T-helper 17 cell (primary cell): Measurements from ENCODE around the gene DDX56. TPM values are rescaled to one million over a fixed set of nuclear protein-coding genes. Genes with fewer than 3 reads are reported as not detected.

Source experiments
- ATAC-seq: fragments of 150-1000 bp; cut with Tn5 transposase; 2 replicates; pipeline ENCODE4 v1.10.0; 2021; ENCODE audit warnings: mild to moderate bottlenecking, moderate library complexity
- DNase-seq, 3 donors: peaks; one replicate each; pipeline versions ENCODE4 v3.0.0 to v3.0.0-alpha.2; 2020 to 2021
- H3K9me3 ChIP-seq: one replicate; pipeline ENCODE4 v1.7.0; 2013; ENCODE audit warnings: low read length, mild to moderate bottlenecking; ENCODE audit not compliant: control insufficient read depth, poor library complexity, severe bottlenecking
- H3K27ac Mint-ChIP-seq: one replicate; pipeline ENCODE4 v1.8.0; 2022; ENCODE audit warnings: mild to moderate bottlenecking, moderate library complexity, mixed read lengths
- H3K27me3 Mint-ChIP-seq: one replicate; pipeline ENCODE4 v1.8.0; 2022; ENCODE audit warnings: mixed read lengths
- H3K36me3 Mint-ChIP-seq: one replicate; pipeline ENCODE4 v1.8.0; 2022; ENCODE audit warnings: low read depth, mixed read lengths
- H3K4me1 Mint-ChIP-seq: one replicate; pipeline ENCODE4 v1.8.0; 2022; ENCODE audit warnings: mild to moderate bottlenecking, mixed read lengths
- H3K4me3 Mint-ChIP-seq: one replicate; pipeline ENCODE4 v1.8.0; 2022; ENCODE audit warnings: mild to moderate bottlenecking, moderate library complexity, mixed read lengths
- total RNA-seq, 4 donors: library from RNA in 2 of 4; stranded (reverse) in 2 of 4; gene quantifications; one replicate each; pipeline ENCODE4 v1.2.3 and lab custom pipeline; 2022 to 2026

DDX56 gene
- total RNA-seq, 2 donors from 2014 or later, result 95.7 to 101 TPM

GRCh38 chr7:44534087-44534486, 39.6 kb downstream of the DDX56 start:
- Mint-ChIP-seq H3K4me3 (no peak overlapping the region), H3K36me3 (no peaks in the 10 kb centered on the region), H3K27ac (no peak overlapping the region), H3K27me3 (no peaks in the 10 kb centered on the region), H3K4me1 (peaks cover 8% of the 10 kb centered on the region)
- no peak for ATAC-seq
- no peaks in the 10 kb centered on the region for H3K9me3 ChIP-seq
- DNase-seq, result no peak

GRCh38 chr7:44533301-44534055, 40.2 kb downstream of the DDX56 start:
- ATAC-seq (no peak), DNase-seq (no peak)
- H3K4me1 Mint-ChIP-seq, result peaks cover 8% of the 10 kb centered on the region
- no peak overlapping the region for H3K27ac Mint-ChIP-seq
- no peaks in the 10 kb centered on the region for H3K36me3 Mint-ChIP-seq
- H3K9me3 ChIP-seq, result no peaks in the 10 kb centered on the region
- H3K4me3 Mint-ChIP-seq, result no peak overlapping the region
- no peaks in the 10 kb centered on the region for H3K27me3 Mint-ChIP-seq

DNA sequence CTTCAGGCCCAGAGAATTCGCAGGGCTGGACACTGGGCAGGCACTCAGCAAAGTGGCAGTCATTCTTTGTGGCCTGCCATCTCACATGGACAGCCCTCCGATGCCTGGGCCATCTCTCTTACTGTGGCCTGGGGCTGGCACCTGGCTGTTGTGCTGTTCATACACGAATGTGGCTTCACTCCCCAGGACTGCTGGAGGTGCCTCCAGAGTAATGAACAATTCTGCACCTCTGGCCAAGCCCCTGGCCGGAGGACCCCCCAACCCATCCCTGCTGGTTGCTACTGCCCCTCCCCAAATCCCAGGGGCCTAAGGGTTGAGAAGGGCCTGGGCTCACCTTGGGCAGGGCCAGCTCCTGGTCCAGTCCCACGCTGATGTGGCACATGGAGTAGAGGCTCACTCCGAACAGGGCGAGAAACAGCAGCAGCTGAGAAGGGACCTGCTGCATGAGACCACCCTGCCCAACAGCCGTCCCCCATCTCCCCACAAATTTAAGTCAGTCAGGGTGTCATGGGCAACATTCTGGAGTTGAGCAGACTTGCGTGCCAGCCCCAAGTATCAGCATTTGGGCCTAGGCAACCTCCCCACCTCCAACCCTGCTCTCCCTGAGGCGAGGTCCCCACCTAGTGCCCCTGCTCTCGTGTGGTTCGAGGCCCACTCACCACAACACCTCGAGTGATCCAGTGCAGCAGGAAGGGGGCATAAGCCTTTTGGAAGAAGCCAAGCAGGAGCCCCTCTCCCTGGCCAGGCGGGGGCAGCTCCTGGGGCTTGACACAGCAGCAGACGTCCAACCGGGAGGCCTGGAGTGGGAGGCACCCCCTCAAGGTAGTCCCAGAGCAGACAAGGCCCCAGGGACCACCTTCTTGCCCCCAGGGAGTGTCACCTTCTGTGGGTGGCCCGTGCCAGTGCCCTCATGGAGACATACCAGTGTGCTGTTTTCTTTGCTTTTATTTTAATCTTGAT, 42.0 kb downstream of the DDX56 start:
- Mint-ChIP-seq H3K27ac (no peak overlapping the region), H3K27me3 (no peaks in the 10 kb centered on the region), H3K4me1 (peaks cover 8% of the 10 kb centered on the region), H3K4me3 (no peak overlapping the region), H3K36me3 (no peaks in the 10 kb centered on the region)
- no peak for DNase-seq
- ATAC-seq, result no peak
- H3K9me3 ChIP-seq, result peaks cover 2% of the 10 kb centered on the region

DNA sequence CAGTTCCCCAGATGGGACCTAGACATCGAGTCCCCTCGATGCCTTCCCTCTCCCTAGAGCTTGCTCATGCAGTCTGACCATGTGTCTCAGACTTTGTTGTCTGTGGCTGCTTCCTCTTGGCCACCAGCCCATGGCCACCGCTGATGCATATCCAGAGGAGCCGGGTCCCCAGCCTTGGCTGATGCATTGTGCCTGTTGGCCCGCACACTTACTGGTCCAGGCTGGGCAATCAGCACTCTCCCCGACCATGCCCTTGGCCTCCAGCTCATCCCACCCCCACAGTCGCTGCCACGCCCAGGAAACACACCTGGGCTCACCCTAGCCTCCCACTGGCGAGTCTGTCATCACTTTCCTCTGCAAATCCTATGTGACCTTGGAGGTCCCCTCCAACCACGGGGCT, 42.7 kb downstream of the DDX56 start:
- H3K4me1 Mint-ChIP-seq, result peaks cover 8% of the 10 kb centered on the region
- H3K27me3 Mint-ChIP-seq, result no peaks in the 10 kb centered on the region
- H3K9me3 ChIP-seq, result peaks cover 2% of the 10 kb centered on the region
- no peak overlapping the region for H3K4me3 Mint-ChIP-seq
- H3K36me3 Mint-ChIP-seq, result no peaks in the 10 kb centered on the region
- DNase-seq (no peak), ATAC-seq (no peak)
- H3K27ac Mint-ChIP-seq, result peak overlapping the region; percentile 34

- Mint-ChIP-seq H3K4me3 (no peak overlapping the region), H3K4me1 (no peaks in the 10 kb centered on the region), H3K36me3 (peaks cover 3% of the 10 kb centered on the region), H3K27ac (no peak overlapping the region), H3K27me3 (peaks cover 18% of the 10 kb centered on the region)
- H3K9me3 ChIP-seq, result peaks cover 2% of the 10 kb centered on the region
- ATAC-seq, result no peak
- DNase-seq, result no peak
These were observed 48.8 kb downstream of the DDX56 start for GRCh38 chr7:44524811-44525388.

GRCh38 chr7:44522315-44522714, 51.4 kb downstream of the DDX56 start:
- peaks cover 2% of the 10 kb centered on the region for H3K4me1 Mint-ChIP-seq
- ATAC-seq, result no peak
- H3K36me3 Mint-ChIP-seq, result peaks cover 3% of the 10 kb centered on the region
- H3K4me3 Mint-ChIP-seq, result no peak overlapping the region
- H3K27me3 Mint-ChIP-seq, result peaks cover 29% of the 10 kb centered on the region
- H3K27ac Mint-ChIP-seq, result no peak overlapping the region
- DNase-seq, result no peak
- H3K9me3 ChIP-seq, result peaks cover 2% of the 10 kb centered on the region

GRCh38 chr7:44521347-44522095, 52.2 kb downstream of the DDX56 start:
- ATAC-seq (no peak), DNase-seq (no peak)
- Mint-ChIP-seq H3K4me3 (no peak overlapping the region), H3K36me3 (peaks cover 3% of the 10 kb centered on the region), H3K27me3 (peaks cover 29% of the 10 kb centered on the region), H3K27ac (no peak overlapping the region), H3K4me1 (peaks cover 2% of the 10 kb centered on the region)
- H3K9me3 ChIP-seq, result no peaks in the 10 kb centered on the region

DNA sequence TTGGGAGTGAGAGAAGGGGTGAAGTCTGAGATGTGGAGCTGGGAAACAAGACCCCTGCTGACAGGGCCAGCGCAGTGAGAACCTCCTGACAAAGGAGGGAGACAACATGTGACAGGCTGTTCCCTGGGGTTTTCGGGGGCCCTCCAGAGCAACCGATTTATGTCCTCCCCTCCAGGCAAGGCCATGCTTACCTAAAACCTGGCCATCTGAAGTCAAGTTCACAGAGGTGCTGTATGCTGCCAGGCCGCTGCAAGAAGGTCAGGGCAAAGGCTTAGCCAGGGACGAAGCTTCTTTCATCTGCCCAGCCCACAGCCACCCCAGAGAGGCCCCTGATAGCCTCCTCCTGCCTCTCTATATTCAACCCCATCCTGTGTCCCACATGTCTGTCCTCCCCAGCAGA, 53.1 kb downstream of the DDX56 start:
- DNase-seq (no peak), ATAC-seq (no peak)
- H3K27ac Mint-ChIP-seq, result no peak overlapping the region
- peaks cover 29% of the 10 kb centered on the region for H3K27me3 Mint-ChIP-seq
- peaks cover 2% of the 10 kb centered on the region for H3K4me1 Mint-ChIP-seq
- H3K4me3 Mint-ChIP-seq, result no peak overlapping the region
- H3K9me3 ChIP-seq, result no peaks in the 10 kb centered on the region
- peaks cover 3% of the 10 kb centered on the region for H3K36me3 Mint-ChIP-seq

DNA sequence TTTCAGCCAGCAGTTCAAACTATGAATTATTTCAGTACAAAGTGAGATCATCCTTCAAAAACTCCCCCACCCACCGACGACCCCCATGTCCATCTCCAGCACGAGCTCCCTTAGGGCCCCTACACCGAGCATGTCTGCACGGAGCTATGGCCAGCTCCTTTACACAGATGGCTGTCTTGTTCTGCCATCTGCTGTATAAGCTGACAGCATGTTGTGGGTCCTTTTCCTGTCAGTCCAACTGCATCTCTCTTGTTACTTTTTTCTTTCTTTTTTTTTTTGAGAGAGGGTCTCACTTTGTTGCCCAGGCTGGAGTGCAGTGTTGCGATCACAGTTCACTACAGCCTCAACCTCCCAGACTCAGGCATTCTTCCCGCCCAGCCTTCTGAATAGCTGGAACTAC, 54.2 kb downstream of the DDX56 start:
- H3K27ac Mint-ChIP-seq, result no peak overlapping the region
- DNase-seq (no peak), ATAC-seq (no peak)
- H3K4me1 Mint-ChIP-seq, result peaks cover 2% of the 10 kb centered on the region
- peaks cover 3% of the 10 kb centered on the region for H3K36me3 Mint-ChIP-seq
- H3K9me3 ChIP-seq, result no peaks in the 10 kb centered on the region
- no peak overlapping the region for H3K4me3 Mint-ChIP-seq
- peaks cover 29% of the 10 kb centered on the region for H3K27me3 Mint-ChIP-seq

DNA sequence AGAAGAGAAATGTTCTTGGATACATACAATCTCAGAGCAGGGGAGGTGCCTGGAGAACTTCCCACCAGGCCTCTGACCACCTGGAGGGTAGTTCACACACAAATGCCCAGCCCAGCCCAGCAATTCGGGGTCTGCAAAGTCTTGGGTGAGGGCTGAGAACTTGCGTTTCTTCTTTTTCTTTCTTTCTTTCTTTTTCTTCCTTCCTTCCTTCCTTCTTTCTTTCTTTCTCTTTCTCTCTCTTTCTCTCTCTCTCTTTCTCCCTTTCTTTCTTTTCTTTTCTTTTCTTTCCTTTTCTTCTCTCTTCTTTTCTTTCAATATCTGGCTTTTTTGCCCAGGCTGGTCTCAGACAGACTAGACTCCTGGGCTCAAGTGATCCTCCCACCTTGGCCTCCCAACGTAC, 54.9 kb downstream of the DDX56 start:
- DNase-seq, result no peak
- Mint-ChIP-seq H3K36me3 (peaks cover 3% of the 10 kb centered on the region), H3K27me3 (peaks cover 29% of the 10 kb centered on the region), H3K4me1 (peaks cover 2% of the 10 kb centered on the region), H3K27ac (no peak overlapping the region), H3K4me3 (no peak overlapping the region)
- no peaks in the 10 kb centered on the region for H3K9me3 ChIP-seq
- ATAC-seq, result no peak

GRCh38 chr7:44517175-44517574, 56.5 kb downstream of the DDX56 start:
- no peaks in the 10 kb centered on the region for H3K9me3 ChIP-seq
- DNase-seq (no peak), ATAC-seq (no peak)
- H3K27ac Mint-ChIP-seq, result no peak overlapping the region
- peaks cover 5% of the 10 kb centered on the region for H3K4me1 Mint-ChIP-seq
- H3K27me3 Mint-ChIP-seq, result peaks cover 33% of the 10 kb centered on the region
- H3K4me3 Mint-ChIP-seq, result no peak overlapping the region
- peaks cover 5% of the 10 kb centered on the region for H3K36me3 Mint-ChIP-seq
